ENCODE data around the gene TFDP2. TPM values are rescaled to one million over a fixed set of nuclear protein-coding genes. Genes with fewer than 3 reads are reported as not detected.

Gene TFDP2
- total and polyA plus RNA-seq, 9 of the 15 experiments (the other 6 are each of a cell fraction or from before 2014, with no cell fraction given), result 95.6 to 179 (median 126) TPM

DNA sequence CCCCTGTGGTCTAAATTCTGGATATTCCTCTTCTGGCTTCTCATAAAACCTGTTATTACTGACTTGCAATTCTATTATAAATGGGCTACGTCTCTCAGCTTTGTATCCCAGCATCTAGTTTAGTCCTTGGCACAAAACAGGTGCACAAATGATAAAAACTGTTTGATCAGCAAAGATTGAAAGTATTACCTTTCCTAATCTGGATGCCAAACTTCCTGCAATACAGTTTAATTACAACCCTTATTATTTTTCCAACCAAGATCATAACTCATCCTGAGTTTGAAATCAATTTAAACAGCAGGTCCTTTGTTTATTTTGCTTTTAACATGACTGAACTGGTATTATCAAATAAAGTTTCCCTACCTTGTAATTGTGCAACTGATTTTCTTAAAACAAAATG lies 140.3 kb downstream of the TFDP2 start:
- 93% methylated on average over 1 of the region's 1 CpG for WGBS (ENCODE audit: insufficient coverage, low coverage, missing lambda C conversion rate)
- no peak overlapping the region for H3K9ac ChIP-seq (ENCODE audit: insufficient read depth in 1 of 2, low read depth in 2 of 2, low read length in 2 of 2)
- POLR2A ChIA-PET, result no interaction called here
- ATAC-seq, result no peak
- no peak overlapping the region for H2AFZ ChIP-seq (ENCODE audit: low read depth, low read length)
- peaks cover 33% of the 10 kb centered on the region for H3K36me3 ChIP-seq (ENCODE audit: control insufficient read depth, insufficient read depth, low read length)
- H3K27ac ChIP-seq (ENCODE audit: extremely low read depth, low read depth, low read length), result no peak overlapping the region
- no peaks in the 10 kb centered on the region for H3K9me1 ChIP-seq (ENCODE audit: control insufficient read depth, insufficient read depth, low read length)
- H3K27me3 ChIP-seq (ENCODE audit: control insufficient read depth in 2 of 2, insufficient read depth in 2 of 2, low read length in 2 of 2), result no peaks in the 10 kb centered on the region
- peaks cover 80% of the 10 kb centered on the region for H3K79me2 ChIP-seq (ENCODE audit: control insufficient read depth, insufficient read depth, low read length)
- TF ChIP-seq ZNF316 (IDR thresholded peaks at IDR 0.05) (peak; percentile 75), C11orf30 (IDR thresholded peaks at IDR 0.05; ENCODE audit: low read depth) (peak; percentile 50), ZNF444 (CRISPR knock-in tag; IDR thresholded peaks at IDR 0.05) (no peak), MAFK (IDR thresholded peaks at IDR 0.05; ENCODE audit: low read length) (0 out of 2 replicates have a peak, but pooled peaks have one; percentile 3), IFI16 (CRISPR knock-in tag; IDR thresholded peaks at IDR 0.05) (no peak), ATF1 (CRISPR knock-in tag; IDR thresholded peaks at IDR 0.05) (no peak), ATF1 (tag; IDR thresholded peaks at IDR 0.05) (no peak), MAFF (IDR thresholded peaks at IDR 0.05; ENCODE audit: low read length) (peak; percentile 48), MAFG (tag; conservative IDR thresholded peaks at IDR 0.05) (0 out of 2 replicates have a peak, but pooled peaks have one; percentile 26)
- TF ChIP-seq, protein P1, sequence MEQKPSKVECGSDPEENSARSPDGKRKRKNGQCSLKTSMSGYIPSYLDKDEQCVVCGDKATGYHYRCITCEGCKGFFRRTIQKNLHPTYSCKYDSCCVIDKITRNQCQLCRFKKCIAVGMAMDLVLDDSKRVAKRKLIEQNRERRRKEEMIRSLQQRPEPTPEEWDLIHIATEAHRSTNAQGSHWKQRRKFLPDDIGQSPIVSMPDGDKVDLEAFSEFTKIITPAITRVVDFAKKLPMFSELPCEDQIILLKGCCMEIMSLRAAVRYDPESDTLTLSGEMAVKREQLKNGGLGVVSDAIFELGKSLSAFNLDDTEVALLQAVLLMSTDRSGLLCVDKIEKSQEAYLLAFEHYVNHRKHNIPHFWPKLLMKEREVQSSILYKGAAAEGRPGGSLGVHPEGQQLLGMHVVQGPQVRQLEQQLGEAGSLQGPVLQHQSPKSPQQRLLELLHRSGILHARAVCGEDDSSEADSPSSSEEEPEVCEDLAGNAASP (IDR thresholded peaks at IDR 0.05), result no peak
- TF ChIP-seq, protein P2, sequence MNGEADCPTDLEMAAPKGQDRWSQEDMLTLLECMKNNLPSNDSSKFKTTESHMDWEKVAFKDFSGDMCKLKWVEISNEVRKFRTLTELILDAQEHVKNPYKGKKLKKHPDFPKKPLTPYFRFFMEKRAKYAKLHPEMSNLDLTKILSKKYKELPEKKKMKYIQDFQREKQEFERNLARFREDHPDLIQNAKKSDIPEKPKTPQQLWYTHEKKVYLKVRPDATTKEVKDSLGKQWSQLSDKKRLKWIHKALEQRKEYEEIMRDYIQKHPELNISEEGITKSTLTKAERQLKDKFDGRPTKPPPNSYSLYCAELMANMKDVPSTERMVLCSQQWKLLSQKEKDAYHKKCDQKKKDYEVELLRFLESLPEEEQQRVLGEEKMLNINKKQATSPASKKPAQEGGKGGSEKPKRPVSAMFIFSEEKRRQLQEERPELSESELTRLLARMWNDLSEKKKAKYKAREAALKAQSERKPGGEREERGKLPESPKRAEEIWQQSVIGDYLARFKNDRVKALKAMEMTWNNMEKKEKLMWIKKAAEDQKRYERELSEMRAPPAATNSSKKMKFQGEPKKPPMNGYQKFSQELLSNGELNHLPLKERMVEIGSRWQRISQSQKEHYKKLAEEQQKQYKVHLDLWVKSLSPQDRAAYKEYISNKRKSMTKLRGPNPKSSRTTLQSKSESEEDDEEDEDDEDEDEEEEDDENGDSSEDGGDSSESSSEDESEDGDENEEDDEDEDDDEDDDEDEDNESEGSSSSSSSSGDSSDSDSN (IDR thresholded peaks at IDR 0.05; ENCODE audit: borderline replicate concordance in 1 of 2, low read depth in 2 of 2, low read length in 2 of 2), result no peak
- TF ChIP-seq, protein P3, sequence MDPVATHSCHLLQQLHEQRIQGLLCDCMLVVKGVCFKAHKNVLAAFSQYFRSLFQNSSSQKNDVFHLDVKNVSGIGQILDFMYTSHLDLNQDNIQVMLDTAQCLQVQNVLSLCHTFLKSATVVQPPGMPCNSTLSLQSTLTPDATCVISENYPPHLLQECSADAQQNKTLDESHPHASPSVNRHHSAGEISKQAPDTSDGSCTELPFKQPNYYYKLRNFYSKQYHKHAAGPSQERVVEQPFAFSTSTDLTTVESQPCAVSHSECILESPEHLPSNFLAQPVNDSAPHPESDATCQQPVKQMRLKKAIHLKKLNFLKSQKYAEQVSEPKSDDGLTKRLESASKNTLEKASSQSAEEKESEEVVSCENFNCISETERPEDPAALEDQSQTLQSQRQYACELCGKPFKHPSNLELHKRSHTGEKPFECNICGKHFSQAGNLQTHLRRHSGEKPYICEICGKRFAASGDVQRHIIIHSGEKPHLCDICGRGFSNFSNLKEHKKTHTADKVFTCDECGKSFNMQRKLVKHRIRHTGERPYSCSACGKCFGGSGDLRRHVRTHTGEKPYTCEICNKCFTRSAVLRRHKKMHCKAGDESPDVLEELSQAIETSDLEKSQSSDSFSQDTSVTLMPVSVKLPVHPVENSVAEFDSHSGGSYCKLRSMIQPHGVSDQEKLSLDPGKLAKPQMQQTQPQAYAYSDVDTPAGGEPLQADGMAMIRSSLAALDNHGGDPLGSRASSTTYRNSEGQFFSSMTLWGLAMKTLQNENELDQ (CRISPR knock-in tag; IDR thresholded peaks at IDR 0.05; ENCODE audit: borderline replicate concordance), result no peak
- intact Hi-C loops (cut with micrococcal nuclease) (no loop called here), in situ Hi-C loops (cut with MboI) (no loop called here)
- no peak for FAIRE-seq
- H3K9me3 ChIP-seq (replicated peaks; ENCODE audit: control insufficient read depth, insufficient read depth, low read depth, low read length), result no peaks in the 10 kb centered on the region
- CTCF ChIA-PET (ENCODE audit: low intra/inter-chr PET ratio), result no interaction called here
- H3K4me2 ChIP-seq (ENCODE audit: insufficient read depth, low read length), result no peak overlapping the region
- no peak for DNase-seq (ENCODE audit: extremely low read depth in 1 of 4, low spot score in 3 of 4)
- H3K4me1 ChIP-seq (replicated peaks in 1 of 2; ENCODE audit: control insufficient read depth in 2 of 2, insufficient read depth in 2 of 2, low read length in 2 of 2), result peaks cover under 1 to 6% of the 10 kb centered on the region in 2 experiments; a peak in 4 of 5 replicates
- no peaks in the 10 kb centered on the region; the same call in none of the 2 replicates for H4K20me1 ChIP-seq (replicated peaks; ENCODE audit: control insufficient read depth, insufficient read depth, low read length)
- no TSS peak for BruUV-seq (replicated peaks)
- H3K4me3 ChIP-seq, result no peak overlapping the region

All from K562 (cell line).